Neural cell (in vitro differentiated cells): Measurements from ENCODE around the gene TMEM185B.

Experiments
- EP300 ChIP-seq: fragments of 450-650 bp; conservative IDR thresholded peaks from 2 replicates; pipeline ENCODE4 v1.6.1; 2014; ENCODE audit warnings: antibody characterized with exemption, mild to moderate bottlenecking, moderate library complexity; ENCODE audit not compliant: poor library complexity, severe bottlenecking
- EZH2 ChIP-seq: fragments of 200-600, 300-800 bp; shearing (Covaris generic), sonication (generic); IDR thresholded peaks from 2 replicates; pipeline ENCODE4 v1.6.1; 2014; ENCODE audit warnings: antibody characterized with exemption, low read length, borderline replicate concordance, mild to moderate bottlenecking; ENCODE audit not compliant: insufficient read depth, poor library complexity, severe bottlenecking
- POLR2AphosphoS5 ChIP-seq: IDR thresholded peaks from 2 replicates; pipeline ENCODE4 v1.6.1; 2012
- RAD21 ChIP-seq: fragments of 450-650 bp; conservative IDR thresholded peaks from 2 replicates; pipeline ENCODE4 v1.6.1; 2014; ENCODE audit warnings: antibody characterized with exemption, mild to moderate bottlenecking, moderate library complexity
- TAF1 ChIP-seq: IDR thresholded peaks from 2 replicates; pipeline ENCODE4 v1.6.1; 2012; ENCODE audit warnings: low read depth
- TF ChIP-seq, protein P1 (sequence below): fragments of 450-650 bp; IDR thresholded peaks from 2 replicates; pipeline ENCODE4 v1.5.1; 2014; ENCODE audit warnings: antibody characterized with exemption, mild to moderate bottlenecking, moderate library complexity; ENCODE audit not compliant: poor library complexity, severe bottlenecking

DNA sequence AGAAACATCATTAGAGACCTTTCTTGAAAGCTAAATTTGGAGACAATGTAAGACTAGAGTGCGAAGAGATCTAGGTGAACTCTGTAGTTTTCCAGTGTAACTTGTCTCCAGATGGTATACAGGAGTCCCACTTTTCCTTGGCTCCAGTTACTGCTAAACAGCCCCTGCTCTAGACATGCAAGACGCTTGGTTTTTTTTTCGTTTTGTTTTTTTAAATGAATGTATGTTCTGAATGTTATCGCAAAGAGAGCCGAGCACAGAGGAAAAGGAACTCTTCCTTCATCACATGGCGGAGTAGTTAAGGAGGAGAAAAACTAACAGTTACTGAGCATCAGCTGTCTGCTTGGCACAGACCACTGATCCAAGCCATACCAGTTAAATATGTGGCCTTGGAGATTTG is 31.9 kb upstream of the TMEM185B start:
- TF ChIP-seq, protein P1, sequence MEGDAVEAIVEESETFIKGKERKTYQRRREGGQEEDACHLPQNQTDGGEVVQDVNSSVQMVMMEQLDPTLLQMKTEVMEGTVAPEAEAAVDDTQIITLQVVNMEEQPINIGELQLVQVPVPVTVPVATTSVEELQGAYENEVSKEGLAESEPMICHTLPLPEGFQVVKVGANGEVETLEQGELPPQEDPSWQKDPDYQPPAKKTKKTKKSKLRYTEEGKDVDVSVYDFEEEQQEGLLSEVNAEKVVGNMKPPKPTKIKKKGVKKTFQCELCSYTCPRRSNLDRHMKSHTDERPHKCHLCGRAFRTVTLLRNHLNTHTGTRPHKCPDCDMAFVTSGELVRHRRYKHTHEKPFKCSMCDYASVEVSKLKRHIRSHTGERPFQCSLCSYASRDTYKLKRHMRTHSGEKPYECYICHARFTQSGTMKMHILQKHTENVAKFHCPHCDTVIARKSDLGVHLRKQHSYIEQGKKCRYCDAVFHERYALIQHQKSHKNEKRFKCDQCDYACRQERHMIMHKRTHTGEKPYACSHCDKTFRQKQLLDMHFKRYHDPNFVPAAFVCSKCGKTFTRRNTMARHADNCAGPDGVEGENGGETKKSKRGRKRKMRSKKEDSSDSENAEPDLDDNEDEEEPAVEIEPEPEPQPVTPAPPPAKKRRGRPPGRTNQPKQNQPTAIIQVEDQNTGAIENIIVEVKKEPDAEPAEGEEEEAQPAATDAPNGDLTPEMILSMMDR, result no peak
- TF ChIP-seq TAF1 (no peak), POLR2AphosphoS5 (no peak), RAD21 (no peak), EP300 (no peak), EZH2 (no peak)
